CD4-positive, alpha-beta T cell (primary cell): Measurements from ENCODE around the gene TRPV2. TPM values are rescaled to one million over a fixed set of nuclear protein-coding genes. Genes with fewer than 3 reads are reported as not detected.
"Not testable (repeated sequence)": the region's sequence is repeated elsewhere in the genome, so short reads cannot be mapped to it uniquely, and the experiment has no call there.

ENCODE experiments used
- ATAC-seq: fragments of 200-7000 bp; cut with Tn5 transposase; one replicate; pipeline ENCODE4 v1.10.0; 2022; ENCODE audit warnings: mild to moderate bottlenecking; ENCODE audit not compliant: poor library complexity
- CTCF ChIA-PET: fragments of 350-600 bp; sonication (Branson Sonifier 250); formaldehyde crosslinking; loops from one replicate; lab custom pipeline; 2021; ENCODE audit warnings: antibody characterized with exemption, inconsistent platforms; lab: Charles Lee
- POLR2A ChIA-PET: fragments of 350-600 bp; sonication (Branson Sonifier 250); formaldehyde crosslinking; loops from one replicate; lab custom pipeline; 2021; ENCODE audit warnings: antibody characterized with exemption, inconsistent platforms; lab: Charles Lee
- DNase-seq, 14 experiments: peaks; one replicate each; pipeline ENCODE4 v3.0.0-alpha.2; 2013 to 2020; ENCODE audit warnings: mixed read lengths in 2 of 14
- H3K27ac ChIP-seq, 2 donors: one replicate each; pipeline versions ENCODE4 v1.5.1 to v1.7.0; 2013; ENCODE audit warnings: low read length in 2 of 2, low read depth in 1 of 2, mild to moderate bottlenecking in 1 of 2
- H3K27me3 ChIP-seq, 2 experiments: 1 replicate in 1 of 2; 2 replicates in 1 of 2; pipeline versions ENCODE4 v1.6.1 to v1.7.0; 2013; ENCODE audit warnings: low read length in 2 of 2, control low read depth in 1 of 2, mild to moderate bottlenecking in 1 of 2, moderate library complexity in 1 of 2; ENCODE audit not compliant: insufficient read depth in 2 of 2, control insufficient read depth in 1 of 2
- H3K36me3 ChIP-seq: one replicate; pipeline ENCODE4 v1.6.1; 2013; ENCODE audit warnings: low read length, control low read depth; ENCODE audit not compliant: insufficient read depth
- H3K4me1 ChIP-seq: one replicate; pipeline ENCODE4 v1.6.1; 2013; ENCODE audit warnings: low read length, control low read depth; ENCODE audit not compliant: insufficient read depth
- H3K4me3 ChIP-seq: one replicate; pipeline ENCODE4 v1.5.1; 2013; ENCODE audit warnings: mild to moderate bottlenecking, low read length, moderate library complexity
- H3K9me3 ChIP-seq, 2 experiments: 1 replicate in 1 of 2; 2 replicates in 1 of 2; pipeline versions ENCODE4 v1.6.1 to v1.7.0; 2013; ENCODE audit warnings: low read length in 2 of 2, mild to moderate bottlenecking in 2 of 2, control low read depth in 1 of 2, moderate library complexity in 1 of 2; ENCODE audit not compliant: control insufficient read depth in 1 of 2, insufficient read depth in 1 of 2
- H3K27ac Mint-ChIP-seq: one replicate; pipeline ENCODE4 v1.8.0; 2020; ENCODE audit warnings: mixed read lengths
- H3K27me3 Mint-ChIP-seq: one replicate; pipeline ENCODE4 v1.8.0; 2021; ENCODE audit warnings: mixed read lengths
- H3K36me3 Mint-ChIP-seq: one replicate; pipeline ENCODE4 v1.8.0; 2021; ENCODE audit warnings: low read depth, mixed read lengths
- H3K4me1 Mint-ChIP-seq: one replicate; pipeline ENCODE4 v1.8.0; 2021; ENCODE audit warnings: low read depth, mixed read lengths
- H3K4me3 Mint-ChIP-seq: one replicate; pipeline ENCODE4 v1.8.0; 2020; ENCODE audit warnings: mild to moderate bottlenecking, mixed read lengths
- H3K9me3 Mint-ChIP-seq: one replicate; pipeline ENCODE4 v1.8.0; 2020; ENCODE audit warnings: mixed read lengths
- CTCF ChIP-seq: fragments of 200-600 bp; IDR thresholded peaks from one replicate; pipeline ENCODE4 v1.8.0; 2022; ENCODE audit warnings: antibody characterized with exemption, mild to moderate bottlenecking
- intact Hi-C, 2 experiments: fragments of 100-400 bp; cut with DNase I in 1 of 2; cut with micrococcal nuclease in 1 of 2; formaldehyde crosslinking; loops; one replicate each; pipeline versions ENCODE4 v1.15.1 to v1.9.0; 2023 to 2025; cut with DNase I, micrococcal nuclease
- total RNA-seq, 174 experiments: library from RNA in 2 of 174; stranded (reverse) in 2 of 174; gene quantifications; one replicate each; pipeline ENCODE4 v1.2.3 and lab custom pipeline; 2021 to 2026

The TRPV2 gene
- total RNA-seq, 2 experiments from 2014 or later: 42.8 to 45.2 TPM

GRCh38 chr17:16391451-16391850 is 23.9 kb upstream of the TRPV2 start:
- H3K27ac ChIP-seq: no peak overlapping the region
- intact Hi-C loops: no loop called here
- Mint-ChIP-seq H3K27me3 (no peaks in the 10 kb centered on the region), H3K36me3 (no peaks in the 10 kb centered on the region), H3K4me3 (no peak overlapping the region), H3K9me3 (no peaks in the 10 kb centered on the region), H3K27ac (no peak overlapping the region), H3K4me1 (peaks cover 12% of the 10 kb centered on the region)
- TF ChIP-seq CTCF: no peak
- DNase-seq: no peak
- no peaks in the 10 kb centered on the region for H3K27me3 ChIP-seq
- H3K36me3 ChIP-seq: no peaks in the 10 kb centered on the region
- no peak for ATAC-seq
- POLR2A ChIA-PET: interaction anchor here (0.8 kb wide), 1 partner anchor 11 kb away, joined by 3 read pairs; the partner anchor contains the start of gene UBB
- peaks cover 11% of the 10 kb centered on the region for H3K4me1 ChIP-seq
- CTCF ChIA-PET: no interaction called here
- H3K9me3 ChIP-seq: no peaks in the 10 kb centered on the region
- H3K4me3 ChIP-seq: no peak overlapping the region

- H3K27me3 Mint-ChIP-seq, ATAC-seq, CTCF ChIA-PET, DNase-seq, H3K36me3 ChIP-seq, H3K27me3 ChIP-seq, intact Hi-C loops, H3K27ac Mint-ChIP-seq, H3K4me1 Mint-ChIP-seq, H3K27ac ChIP-seq, H3K36me3 Mint-ChIP-seq, H3K9me3 ChIP-seq, H3K9me3 Mint-ChIP-seq, H3K4me3 Mint-ChIP-seq, H3K4me3 ChIP-seq, POLR2A ChIA-PET, H3K4me1 ChIP-seq: not testable (repeated sequence)
Observed at GRCh38 chr17:16392491-16392890, 22.9 kb upstream of the TRPV2 start.

GRCh38 chr17:16395887-16396286 is 19.5 kb upstream of the TRPV2 start:
- H3K27ac Mint-ChIP-seq, H3K4me3 Mint-ChIP-seq, H3K4me1 Mint-ChIP-seq, H3K9me3 Mint-ChIP-seq, H3K36me3 ChIP-seq, H3K36me3 Mint-ChIP-seq, H3K27me3 Mint-ChIP-seq, H3K9me3 ChIP-seq, H3K27ac ChIP-seq, H3K4me3 ChIP-seq, CTCF ChIA-PET, ATAC-seq, H3K4me1 ChIP-seq, POLR2A ChIA-PET, H3K27me3 ChIP-seq, intact Hi-C loops, DNase-seq: not testable (repeated sequence)

GRCh38 chr17:16396693-16397092 is 18.7 kb upstream of the TRPV2 start:
- H3K36me3 ChIP-seq, H3K4me3 Mint-ChIP-seq, H3K27ac ChIP-seq, H3K27ac Mint-ChIP-seq, H3K9me3 ChIP-seq, H3K4me1 ChIP-seq, ATAC-seq, POLR2A ChIA-PET, H3K4me1 Mint-ChIP-seq, DNase-seq, CTCF ChIA-PET, H3K9me3 Mint-ChIP-seq, H3K4me3 ChIP-seq, H3K36me3 Mint-ChIP-seq, intact Hi-C loops, H3K27me3 Mint-ChIP-seq, H3K27me3 ChIP-seq: not testable (repeated sequence)
